ENCODE data around the gene ZNF778. TPM values are rescaled to one million over a fixed set of nuclear protein-coding genes. Genes with fewer than 3 reads are reported as not detected.

The ZNF778 gene
- total RNA-seq, 1 experiment from 2014 or later, result 19.5 TPM

DNA sequence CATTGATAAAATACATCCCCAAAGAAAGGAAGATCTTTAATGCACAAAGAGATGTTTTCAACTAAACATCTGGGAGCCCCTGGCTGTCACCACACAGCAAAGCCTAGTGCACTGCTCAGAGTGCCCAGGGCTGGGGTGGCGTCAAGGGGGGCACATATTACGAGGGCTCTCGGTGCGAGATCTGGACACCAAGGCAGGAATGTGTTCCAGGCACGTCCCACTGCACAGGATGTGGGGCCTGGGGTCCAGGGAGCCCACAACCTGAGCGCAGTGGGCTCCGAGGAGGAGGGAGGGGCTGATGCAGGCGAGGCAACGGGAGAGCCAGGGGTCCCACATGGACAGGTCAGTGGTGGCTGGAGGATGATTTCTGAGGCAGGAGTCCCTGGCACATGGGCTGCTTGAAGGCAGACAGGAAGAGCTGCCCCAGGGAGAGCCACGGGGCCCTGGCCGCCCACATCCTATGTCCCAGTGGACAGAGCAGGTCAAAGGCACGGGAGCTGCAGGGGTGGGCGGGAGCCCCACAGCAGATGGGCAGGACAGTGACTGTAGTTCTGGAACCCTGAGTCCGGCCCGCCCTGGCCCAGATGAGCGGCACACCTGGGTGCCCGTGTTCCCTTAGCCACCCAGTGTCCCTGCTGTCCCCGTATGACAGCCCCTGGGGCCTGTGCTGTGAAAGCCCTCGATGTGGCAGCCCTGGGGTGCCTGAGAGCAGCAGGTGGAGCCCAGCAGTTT, 56.4 kb downstream of the ZNF778 start (continued):
- no peak for TF ChIP-seq SRF (IDR thresholded peaks at IDR 0.05; ENCODE audit: low read depth)

DNA sequence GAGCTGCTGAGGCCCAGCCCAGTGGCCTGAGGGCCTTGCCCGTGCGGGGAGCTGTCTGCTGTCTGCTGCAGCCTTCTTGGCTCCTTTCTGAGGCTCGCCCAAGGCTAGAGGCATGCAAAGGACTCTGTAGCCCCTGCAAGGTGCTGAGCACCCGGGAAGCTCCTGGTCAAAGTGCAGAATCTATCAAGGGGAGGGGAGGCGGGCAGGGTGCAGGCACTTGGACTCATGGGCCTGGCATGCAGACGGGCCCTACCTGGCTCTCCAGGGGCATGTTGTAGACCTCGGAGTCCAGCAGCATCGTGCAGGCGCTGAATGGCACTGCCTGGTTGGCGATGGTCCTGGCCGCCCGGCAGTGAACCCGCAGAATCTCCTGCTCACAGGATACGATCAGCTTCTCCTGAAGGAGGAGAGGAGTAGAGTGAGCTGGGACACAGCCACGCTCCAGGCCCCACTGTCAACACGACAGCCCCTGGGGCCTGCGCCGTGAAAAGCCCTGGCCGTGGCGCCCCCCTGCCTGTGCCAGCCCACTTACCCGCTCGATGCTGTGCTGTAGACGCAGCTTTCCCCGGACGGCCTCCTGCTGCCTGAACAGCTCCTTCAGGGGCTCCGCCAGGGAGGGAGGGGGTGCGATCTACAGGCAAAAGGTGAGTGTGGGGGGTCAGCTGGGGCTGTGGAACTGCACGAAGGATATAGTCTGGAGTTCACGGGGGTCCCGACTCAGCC, 57.2 kb downstream of the ZNF778 start:
- H3K9me3 ChIP-seq (ENCODE audit: control insufficient read depth in 1 of 2, insufficient read depth in 1 of 2, low read depth in 1 of 2, low read length in 2 of 2), result no peaks in the 10 kb centered on the region
- ATAC-seq (no peak), DNase-seq (ENCODE audit: low read depth, low spot score) (no peak)
- H3K27me3 ChIP-seq (ENCODE audit: insufficient read depth, low read length), result no peaks in the 10 kb centered on the region
- peak overlapping the region; percentile 10; the same call in 1 of the 2 replicates for H3K27ac ChIP-seq (ENCODE audit: low read depth, low read length)
- H3K9ac ChIP-seq (ENCODE audit: low read length), result no peak overlapping the region
- POLR2A ChIA-PET, result no interaction called here
- TF ChIP-seq POLR2A (IDR thresholded peaks at IDR 0.05; ENCODE audit: borderline replicate concordance, extremely low read depth, insufficient read depth, insufficient read length) (no peak), ELF1 (IDR thresholded peaks at IDR 0.05; ENCODE audit: borderline replicate concordance, low read depth) (no peak), YY1 (IDR thresholded peaks at IDR 0.05; ENCODE audit: extremely low read depth, insufficient replicate concordance, low read depth, low read length) (no peak), RAD21 (IDR thresholded peaks at IDR 0.05; ENCODE audit: low read depth) (no peak), JUND (IDR thresholded peaks at IDR 0.05) (no peak), ATF3 (IDR thresholded peaks at IDR 0.05) (no peak), ZBTB33 (IDR thresholded peaks at IDR 0.05; ENCODE audit: extremely low read depth, insufficient replicate concordance, low read length) (no peak), ZNF274 (IDR thresholded peaks at IDR 0.05; ENCODE audit: low read depth, low read length) (no peak), TCF7L2 (IDR thresholded peaks at IDR 0.05; ENCODE audit: borderline replicate concordance, extremely low read depth, insufficient read depth, insufficient read length) (no peak), ZFX (IDR thresholded peaks at IDR 0.05) (no peak), EZH2 (IDR thresholded peaks at IDR 0.05) (no peak), CBX3 (IDR thresholded peaks at IDR 0.05; ENCODE audit: low read depth) (no peak), EGR1 (IDR thresholded peaks at IDR 0.05; ENCODE audit: low read depth) (no peak), SIN3A (IDR thresholded peaks at IDR 0.05; ENCODE audit: low read depth) (no peak), SRF (IDR thresholded peaks at IDR 0.05; ENCODE audit: low read depth) (no peak), EZH2phosphoT487 (IDR thresholded peaks at IDR 0.05; ENCODE audit: borderline replicate concordance) (no peak), CEBPB (IDR thresholded peaks at IDR 0.05; ENCODE audit: low read depth) (no peak)
- TF ChIP-seq, protein P1, sequence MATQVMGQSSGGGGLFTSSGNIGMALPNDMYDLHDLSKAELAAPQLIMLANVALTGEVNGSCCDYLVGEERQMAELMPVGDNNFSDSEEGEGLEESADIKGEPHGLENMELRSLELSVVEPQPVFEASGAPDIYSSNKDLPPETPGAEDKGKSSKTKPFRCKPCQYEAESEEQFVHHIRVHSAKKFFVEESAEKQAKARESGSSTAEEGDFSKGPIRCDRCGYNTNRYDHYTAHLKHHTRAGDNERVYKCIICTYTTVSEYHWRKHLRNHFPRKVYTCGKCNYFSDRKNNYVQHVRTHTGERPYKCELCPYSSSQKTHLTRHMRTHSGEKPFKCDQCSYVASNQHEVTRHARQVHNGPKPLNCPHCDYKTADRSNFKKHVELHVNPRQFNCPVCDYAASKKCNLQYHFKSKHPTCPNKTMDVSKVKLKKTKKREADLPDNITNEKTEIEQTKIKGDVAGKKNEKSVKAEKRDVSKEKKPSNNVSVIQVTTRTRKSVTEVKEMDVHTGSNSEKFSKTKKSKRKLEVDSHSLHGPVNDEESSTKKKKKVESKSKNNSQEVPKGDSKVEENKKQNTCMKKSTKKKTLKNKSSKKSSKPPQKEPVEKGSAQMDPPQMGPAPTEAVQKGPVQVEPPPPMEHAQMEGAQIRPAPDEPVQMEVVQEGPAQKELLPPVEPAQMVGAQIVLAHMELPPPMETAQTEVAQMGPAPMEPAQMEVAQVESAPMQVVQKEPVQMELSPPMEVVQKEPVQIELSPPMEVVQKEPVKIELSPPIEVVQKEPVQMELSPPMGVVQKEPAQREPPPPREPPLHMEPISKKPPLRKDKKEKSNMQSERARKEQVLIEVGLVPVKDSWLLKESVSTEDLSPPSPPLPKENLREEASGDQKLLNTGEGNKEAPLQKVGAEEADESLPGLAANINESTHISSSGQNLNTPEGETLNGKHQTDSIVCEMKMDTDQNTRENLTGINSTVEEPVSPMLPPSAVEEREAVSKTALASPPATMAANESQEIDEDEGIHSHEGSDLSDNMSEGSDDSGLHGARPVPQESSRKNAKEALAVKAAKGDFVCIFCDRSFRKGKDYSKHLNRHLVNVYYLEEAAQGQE (IDR thresholded peaks at IDR 0.05; ENCODE audit: low read depth), result no peak
- peaks cover 42 to 65% of the 10 kb centered on the region in 2 experiments; a peak in 3 of 4 replicates for H3K36me3 ChIP-seq (ENCODE audit: control insufficient read depth in 1 of 2, insufficient read depth in 2 of 2, low read length in 2 of 2)
- intact Hi-C loops (cut with micrococcal nuclease), result no loop called here
- H4K20me1 ChIP-seq (ENCODE audit: insufficient read depth), result no peaks in the 10 kb centered on the region
- H3K79me2 ChIP-seq (ENCODE audit: insufficient read depth, low read length), result peaks cover 37% of the 10 kb centered on the region; the same call in 1 of the 2 replicates
- peaks cover 0 to 9% of the 10 kb centered on the region in 2 experiments; a peak in 3 of 4 replicates for H3K4me1 ChIP-seq (ENCODE audit: control insufficient read depth in 1 of 2, insufficient read depth in 2 of 2, low read length in 2 of 2)
- H2AFZ ChIP-seq (ENCODE audit: low read depth, low read length, poor library complexity, severe bottlenecking), result no peak overlapping the region
- no peak overlapping the region for H3K4me2 ChIP-seq (ENCODE audit: low read length)
- CTCF ChIA-PET, result no interaction called here
- no TSS peak for BruUV-seq (replicated peaks)
- RAD21 ChIA-PET (ENCODE audit: low non-redundant PET in 1 of 2, low total read pairs in 2 of 2, uncharacterized antibody in 2 of 2, unreplicated experiment in 2 of 2), result no interaction called here
- H3K9me2 ChIP-seq (ENCODE audit: insufficient read depth), result no peaks in the 10 kb centered on the region
- H3K4me3 ChIP-seq (replicated peaks in 1 of 2; ENCODE audit: low read depth in 1 of 2, low read length in 2 of 2), result no peak overlapping the region
